Measurements from ENCODE around the gene C6orf120. TPM values are rescaled to one million over a fixed set of nuclear protein-coding genes. Genes with fewer than 3 reads are reported as not detected.

Gene C6orf120
- total RNA-seq, 2 experiments from 2014 or later, result 14.7 to 15.6 TPM

DNA sequence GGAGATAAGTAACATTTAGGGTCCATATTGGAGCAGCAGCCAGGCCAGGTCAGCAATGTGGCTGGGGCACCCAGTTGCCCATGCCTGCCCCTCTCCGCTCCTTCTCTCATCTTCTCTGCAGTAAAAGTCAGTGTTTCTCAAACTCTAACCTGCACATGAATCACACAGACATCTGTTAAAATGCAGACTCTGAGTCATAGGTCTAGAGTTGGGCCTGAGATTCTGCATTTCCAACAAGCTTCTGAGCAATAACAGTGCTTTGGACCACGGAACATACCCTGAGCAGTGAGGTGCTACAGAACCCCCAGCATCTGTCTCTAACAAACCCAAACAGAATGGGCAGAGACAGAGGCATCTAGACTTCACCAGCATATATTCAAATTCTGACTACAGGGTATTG lies 12.3 kb downstream of the C6orf120 start:
- ATAC-seq (peak; percentile 89), DNase-seq (no peak)
- H3K9me3 Mint-ChIP-seq (ENCODE audit: low read depth), result no peaks in the 10 kb centered on the region
- peaks cover 27% of the 10 kb centered on the region for H3K4me1 Mint-ChIP-seq
- CTCF ChIA-PET, result interaction anchor here (1.0 to 1.5 kb wide), 2 partner anchors 8 to 37 kb away, joined by 3 to 4 read pairs; partner anchors contain the start of genes DYNLT2 and ERMARD
- no peaks in the 10 kb centered on the region for H3K27me3 Mint-ChIP-seq
- intact Hi-C loops (cut with DNase I, micrococcal nuclease), result loop anchor here in 1 of 2 experiments (1.0 kb wide), 1 partner anchor 8 kb away; no protein-coding TSS in a partner anchor
- H3K36me3 Mint-ChIP-seq (ENCODE audit: low read depth), result peaks cover 48% of the 10 kb centered on the region
- H3K27ac Mint-ChIP-seq, result peak overlapping the region; percentile 51
- POLR2A ChIA-PET, result interaction anchor here (0.8 kb wide), 1 partner anchor 37 kb away, joined by 3 read pairs; the partner anchor contains the start of genes DYNLT2 and ERMARD
- no peak overlapping the region for H3K4me3 Mint-ChIP-seq

DNA sequence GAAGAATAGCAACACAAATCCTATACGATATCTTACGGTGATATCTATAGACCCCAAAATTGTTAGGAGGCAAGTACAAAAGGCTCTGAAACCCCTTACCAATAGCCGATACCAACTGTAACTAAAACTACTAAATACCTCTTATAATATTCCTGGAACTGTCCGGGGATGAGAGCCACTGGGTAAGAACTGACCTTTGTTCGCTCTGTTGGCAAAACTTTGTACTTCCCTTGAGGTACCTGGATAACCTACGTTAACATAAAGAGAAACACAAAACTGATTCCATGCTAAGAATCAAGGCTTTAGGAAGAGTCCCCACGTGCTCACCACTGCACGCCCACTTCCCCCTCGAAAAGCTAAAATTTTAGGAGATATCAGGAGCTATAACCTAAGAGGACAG lies 12.7 kb downstream of the C6orf120 start:
- ChIA-PET CTCF (interaction anchor here (1.0 to 1.5 kb wide), 2 partner anchors 8 to 37 kb away, joined by 3 to 4 read pairs; partner anchors contain the start of genes DYNLT2 and ERMARD), POLR2A (interaction anchor here (0.8 kb wide), 1 partner anchor 37 kb away, joined by 3 read pairs; the partner anchor contains the start of genes DYNLT2 and ERMARD)
- peaks cover 51% of the 10 kb centered on the region for H3K36me3 Mint-ChIP-seq (ENCODE audit: low read depth)
- no peak for ATAC-seq
- no peaks in the 10 kb centered on the region for H3K27me3 Mint-ChIP-seq
- intact Hi-C loops (cut with DNase I, micrococcal nuclease), result loop anchor here in 1 of 2 experiments (1.0 kb wide), 1 partner anchor 8 kb away; no protein-coding TSS in a partner anchor
- H3K4me1 Mint-ChIP-seq, result peaks cover 27% of the 10 kb centered on the region
- H3K27ac Mint-ChIP-seq, result peak overlapping the region; percentile 51
- no peak for DNase-seq
- no peak overlapping the region for H3K4me3 Mint-ChIP-seq
- H3K9me3 Mint-ChIP-seq (ENCODE audit: low read depth), result no peaks in the 10 kb centered on the region

DNA sequence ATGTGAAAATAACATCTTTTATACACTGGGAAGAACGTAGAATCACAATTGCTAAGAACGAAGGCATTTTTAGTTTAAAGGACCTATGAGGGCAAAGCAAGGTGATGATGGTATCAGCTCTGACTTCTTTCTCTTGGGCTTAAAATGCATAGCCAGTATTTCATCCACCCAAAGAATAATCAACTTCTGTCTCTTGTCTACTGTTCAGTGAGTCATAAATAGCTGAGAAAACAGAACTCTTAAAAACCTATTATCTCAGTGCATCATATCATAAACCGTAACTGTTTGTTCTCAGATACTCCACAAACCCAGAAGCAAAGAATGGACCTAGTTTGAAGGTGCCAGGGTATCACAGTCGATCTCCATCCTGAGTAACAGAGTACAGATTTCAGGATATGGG lies 17.2 kb downstream of the C6orf120 start:
- peak overlapping the region; percentile 58 for H3K27ac Mint-ChIP-seq
- POLR2A ChIA-PET, result no interaction called here
- DNase-seq (no peak), ATAC-seq (no peak)
- H3K27me3 Mint-ChIP-seq, result no peaks in the 10 kb centered on the region
- H3K4me3 Mint-ChIP-seq, result no peak overlapping the region
- CTCF ChIA-PET, result interaction anchor here (1.0 to 8.6 kb wide), 3 partner anchors 9 to 33 kb away, joined by 3 to 60 read pairs (median 45); partner anchors contain the start of genes C6orf120 and WDR27
- no peaks in the 10 kb centered on the region for H3K9me3 Mint-ChIP-seq (ENCODE audit: low read depth)
- peaks cover 36% of the 10 kb centered on the region for H3K4me1 Mint-ChIP-seq
- intact Hi-C loops (cut with DNase I, micrococcal nuclease), result no loop called here
- H3K36me3 Mint-ChIP-seq (ENCODE audit: low read depth), result peaks cover 45% of the 10 kb centered on the region

DNA sequence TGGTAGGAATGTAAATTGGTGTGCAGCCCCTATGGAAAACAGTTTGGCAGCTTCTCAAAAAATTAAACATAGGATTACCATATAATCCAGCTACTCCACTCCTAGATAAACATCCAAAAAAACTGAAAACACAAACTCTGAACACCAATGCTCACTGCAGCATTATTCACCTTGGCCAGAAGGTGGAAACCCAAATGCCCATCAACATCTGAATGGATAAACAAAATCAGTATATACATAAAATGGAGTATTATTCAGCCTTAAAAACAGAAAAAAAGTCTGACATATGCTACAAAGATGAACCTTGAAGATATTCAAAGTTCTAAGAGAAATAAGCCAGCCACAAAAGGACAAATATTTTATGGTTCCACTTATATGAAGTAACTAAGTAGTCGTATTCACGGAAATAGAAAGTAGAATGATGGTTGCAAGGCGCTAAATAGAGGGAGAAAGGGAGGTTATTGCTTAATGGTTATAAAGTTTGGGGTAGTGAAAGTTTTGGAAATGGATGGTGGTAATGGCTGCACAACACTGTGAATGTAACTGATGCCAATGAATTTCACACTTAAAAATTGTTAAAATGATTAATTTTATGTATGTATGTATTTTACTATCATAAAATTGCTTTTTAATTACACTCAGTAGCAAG lies 18.4 kb downstream of the C6orf120 start:
- CTCF ChIA-PET, result interaction anchor here (0.6 to 8.6 kb wide), 3 partner anchors 10 to 229 kb away, joined by 3 to 60 read pairs (median 45); partner anchors contain the start of genes C6orf120 and WDR27
- H3K4me1 Mint-ChIP-seq, result peaks cover 30% of the 10 kb centered on the region
- DNase-seq (no peak), ATAC-seq (no peak)
- no peaks in the 10 kb centered on the region for H3K27me3 Mint-ChIP-seq
- peaks cover 37% of the 10 kb centered on the region for H3K36me3 Mint-ChIP-seq (ENCODE audit: low read depth)
- intact Hi-C loops (cut with DNase I, micrococcal nuclease), result loop anchor here in 1 of 2 experiments (5.0 to 10.0 kb wide), 2 partner anchors 587 to 1896 kb away; partner anchors contain the start of genes AFDN and FAM120B
- H3K9me3 Mint-ChIP-seq (ENCODE audit: low read depth), result no peaks in the 10 kb centered on the region
- peak overlapping the region; percentile 64 for H3K27ac Mint-ChIP-seq
- POLR2A ChIA-PET, result no interaction called here
- no peak overlapping the region for H3K4me3 Mint-ChIP-seq

DNA sequence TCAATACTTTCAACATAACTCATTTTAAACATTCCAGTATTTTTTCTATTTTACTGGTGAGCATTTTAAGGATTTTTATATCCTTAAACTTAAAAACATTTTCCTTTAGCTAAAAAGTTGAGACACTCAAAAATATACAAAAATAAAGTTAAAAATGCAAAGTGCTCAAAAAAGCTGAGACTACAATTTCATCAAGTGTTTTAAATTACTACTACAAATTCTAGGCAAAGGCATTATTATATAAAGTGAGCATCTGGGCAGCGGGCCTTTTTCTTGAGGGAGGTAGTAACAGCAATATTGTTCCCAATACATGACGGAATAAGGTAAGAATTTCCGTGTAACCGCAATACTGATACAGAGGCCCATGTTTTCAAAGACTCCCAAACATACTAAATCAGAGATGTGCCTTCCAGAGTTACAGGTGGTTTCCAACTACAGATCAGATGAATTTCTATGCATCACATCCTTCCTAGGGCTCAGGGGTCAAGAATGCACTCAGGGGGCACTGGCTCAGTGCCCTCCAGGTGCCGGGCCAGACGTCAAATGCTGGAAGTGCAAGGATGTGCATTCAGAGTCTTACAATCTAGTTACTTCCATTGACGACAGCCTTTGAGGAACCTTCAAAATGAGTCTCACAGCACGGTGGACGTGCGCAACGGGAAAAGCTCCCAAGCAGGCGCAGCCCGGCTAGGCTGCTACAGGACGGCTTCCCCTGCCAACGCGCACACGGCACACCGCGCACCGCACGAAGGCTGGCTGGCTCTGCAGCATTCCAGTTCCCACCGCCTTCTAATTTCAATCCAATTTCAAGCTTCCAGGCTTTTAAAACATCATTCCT lies 20.7 kb downstream of the C6orf120 start:
- Mint-ChIP-seq H3K4me1 (peaks cover 39% of the 10 kb centered on the region), H3K27me3 (no peaks in the 10 kb centered on the region), H3K9me3 (ENCODE audit: low read depth) (no peaks in the 10 kb centered on the region), H3K27ac (peak overlapping the region; percentile 99), H3K4me3 (peak overlapping the region; percentile 88), H3K36me3 (ENCODE audit: low read depth) (peaks cover 26% of the 10 kb centered on the region)
- ChIA-PET CTCF (interaction anchor here (0.9 to 8.6 kb wide), 6 partner anchors 8 to 71 kb away, joined by 3 to 60 read pairs (median 4); partner anchors contain the start of genes C6orf120 and WDR27), POLR2A (interaction anchor here (0.6 to 1.0 kb wide), 2 partner anchors 13 to 17 kb away, joined by 3 to 5 read pairs; no protein-coding TSS in a partner anchor)
- intact Hi-C loops (cut with DNase I, micrococcal nuclease), result loop anchor here (1.0 to 10.0 kb wide), 6 partner anchors 8 to 1898 kb away; partner anchors contain the start of genes AFDN (in 1 of the 2), C6orf120 (in 1 of the 2), DYNLT2 (in 1 of the 2) and ERMARD (in 1 of the 2)
- DNase-seq, result peak; percentile 75
- peak; percentile 51 for ATAC-seq

DNA sequence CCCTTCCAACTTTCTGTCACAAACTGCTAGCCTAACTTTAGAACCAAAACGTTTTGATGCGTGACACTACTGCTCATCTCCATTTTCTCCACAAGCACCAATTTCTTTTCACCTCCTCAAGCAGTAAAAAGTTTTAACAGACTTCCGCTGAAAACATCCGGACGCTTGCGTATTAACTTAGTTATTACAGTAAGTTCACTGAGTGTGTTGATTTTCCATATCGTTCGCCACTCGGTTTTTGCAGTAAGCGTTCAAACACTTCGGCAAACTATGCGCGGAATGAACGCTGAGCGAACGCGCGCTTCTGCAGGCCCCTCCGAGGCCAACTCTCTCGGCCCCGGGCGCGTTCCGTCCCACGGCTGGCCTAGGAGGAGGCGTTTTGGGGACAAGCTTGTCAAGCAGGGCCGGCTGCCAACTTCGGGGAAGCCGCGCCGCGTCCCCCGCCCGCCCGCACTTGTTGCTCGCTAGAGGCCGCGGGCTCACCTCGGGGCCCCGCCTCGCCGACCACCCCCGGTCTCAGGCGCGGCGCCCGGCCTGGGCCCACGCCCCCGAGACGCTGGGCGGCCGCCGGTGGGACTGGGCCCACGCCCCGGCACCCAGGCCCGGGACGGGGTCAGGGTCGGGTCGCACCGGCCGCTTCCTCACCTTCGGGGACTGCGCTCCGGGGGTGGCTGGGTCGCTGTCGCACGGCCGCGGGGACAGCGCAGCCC lies 21.4 kb downstream of the C6orf120 start:
- DNase-seq, result peak; percentile 80
- ChIA-PET CTCF (interaction anchor here (0.9 to 8.6 kb wide), 5 partner anchors 9 to 72 kb away, joined by 3 to 60 read pairs (median 3); partner anchors contain the start of genes C6orf120 and WDR27), POLR2A (no interaction called here)
- ATAC-seq, result peak; percentile 33
- Mint-ChIP-seq H3K4me3 (peak overlapping the region; percentile 88), H3K36me3 (ENCODE audit: low read depth) (peaks cover 25% of the 10 kb centered on the region), H3K27me3 (no peaks in the 10 kb centered on the region), H3K27ac (peak overlapping the region; percentile 99), H3K4me1 (peaks cover 43% of the 10 kb centered on the region), H3K9me3 (ENCODE audit: low read depth) (no peaks in the 10 kb centered on the region)
- intact Hi-C loops (cut with DNase I, micrococcal nuclease), result loop anchor here (1.0 to 10.0 kb wide), 4 partner anchors 28 to 1899 kb away; partner anchors contain the start of genes AFDN (in 1 of the 2), DYNLT2 (in 1 of the 2), ERMARD (in 1 of the 2) and FAM120B (in 1 of the 2)

DNA sequence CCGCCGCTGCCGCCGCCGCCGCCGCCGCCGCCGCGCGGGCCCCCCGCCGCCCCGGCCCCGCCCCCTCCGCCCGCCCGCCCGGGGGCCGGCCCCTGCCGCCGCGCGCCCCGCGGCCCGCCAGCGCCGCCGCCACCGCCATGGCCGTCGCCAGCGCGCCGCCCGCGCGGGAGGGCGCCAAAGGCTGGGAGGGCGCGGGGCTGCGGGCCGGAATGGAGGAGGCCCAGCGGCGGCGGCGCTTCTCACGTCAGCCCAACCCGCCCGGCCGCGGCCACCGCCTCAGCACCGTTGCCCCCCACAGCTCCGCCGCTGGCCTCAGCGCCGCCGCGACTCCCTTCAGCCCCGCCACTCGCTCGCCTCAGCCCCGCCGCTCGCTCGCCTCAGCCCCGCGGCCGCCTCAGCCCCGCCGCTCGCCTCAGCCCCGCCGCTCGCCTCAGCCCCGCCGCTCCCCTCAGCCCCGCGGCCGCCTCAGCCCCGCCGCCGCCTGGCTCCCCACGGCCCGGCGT lies 22.1 kb downstream of the C6orf120 start:
- ChIA-PET CTCF (interaction anchor here (0.9 kb wide), 1 partner anchor 16 kb away, joined by 3 read pairs; no protein-coding TSS in a partner anchor), POLR2A (interaction anchor here (0.9 to 1.2 kb wide), 3 partner anchors 19 to 28 kb away, joined by 3 to 4 read pairs (median 3); no protein-coding TSS in a partner anchor)
- Mint-ChIP-seq H3K9me3 (ENCODE audit: low read depth) (no peaks in the 10 kb centered on the region), H3K4me3 (peak overlapping the region; percentile 82), H3K27me3 (no peaks in the 10 kb centered on the region), H3K4me1 (peaks cover 41% of the 10 kb centered on the region), H3K36me3 (ENCODE audit: low read depth) (peaks cover 22% of the 10 kb centered on the region), H3K27ac (no peak overlapping the region)
- peak; percentile 59 for DNase-seq
- intact Hi-C loops (cut with DNase I, micrococcal nuclease), result loop anchor here (1.0 to 10.0 kb wide), 5 partner anchors 22 to 1899 kb away; partner anchors contain the start of genes DYNLT2 (in 2 of the 2), ERMARD (in 2 of the 2), AFDN (in 1 of the 2) and C6orf120 (in 1 of the 2)
- ATAC-seq, result peak; percentile 31

DNA sequence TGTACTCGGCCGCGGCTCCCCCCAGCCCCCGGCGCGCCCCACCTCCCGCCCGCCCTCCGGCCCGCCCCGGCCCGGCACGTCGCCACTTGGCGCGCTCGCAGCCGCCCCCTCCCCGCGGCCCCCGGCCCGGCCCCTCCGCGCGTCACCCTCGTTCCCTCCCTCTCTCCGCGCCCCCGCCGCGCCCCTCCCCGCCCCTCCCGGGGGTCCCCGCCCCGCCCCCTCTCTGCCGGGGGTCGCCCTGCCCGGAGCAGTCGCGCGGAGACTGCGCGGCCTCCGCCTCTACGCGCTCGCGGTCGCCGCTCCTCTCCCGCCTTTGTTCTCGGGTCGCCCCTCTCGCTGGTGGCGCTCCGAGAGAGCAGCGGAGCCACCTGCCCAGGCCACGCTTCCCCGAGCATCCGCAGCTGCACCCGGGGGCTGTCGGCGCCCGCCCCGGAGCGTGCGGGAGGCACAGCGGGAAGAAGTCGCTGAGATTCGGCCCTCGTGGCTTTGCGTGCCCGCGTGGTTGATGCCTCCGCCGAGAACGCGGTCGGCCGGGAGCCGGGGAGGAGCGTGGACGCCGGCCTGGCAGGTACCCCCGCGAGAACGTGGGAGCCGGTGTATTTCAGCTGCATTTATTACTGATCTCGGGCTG lies 22.7 kb downstream of the C6orf120 start, which contains the start of gene PHF10:
Gene PHF10, minus strand, starts transcription at position 7 of the 631 bp plus-strand sequence. CDS start 569 bp downstream, outside the sequence.
- H3K9me3 Mint-ChIP-seq (ENCODE audit: low read depth), result no peaks in the 10 kb centered on the region
- CTCF ChIA-PET, result interaction anchor here (1.8 kb wide), 1 partner anchor 25 kb away, joined by 4 read pairs; no protein-coding TSS in a partner anchor
- POLR2A ChIA-PET, result interaction anchor here (0.9 to 1.6 kb wide), 4 partner anchors 20 to 27 kb away, joined by 3 to 6 read pairs (median 4); partner anchors contain the start of genes C6orf120 and WDR27
- H3K36me3 Mint-ChIP-seq (ENCODE audit: low read depth), result peaks cover 17% of the 10 kb centered on the region
- H3K27ac Mint-ChIP-seq, result peak within 1 kb of the TSS; percentile 99
- peak; percentile 45 for ATAC-seq
- intact Hi-C loops (cut with DNase I, micrococcal nuclease), result loop anchor here in 1 of 2 experiments (1.0 to 10.0 kb wide), 5 partner anchors 22 to 1900 kb away; partner anchors contain the start of genes AFDN, C6orf120, DYNLT2 and ERMARD
- H3K4me3 Mint-ChIP-seq, result peak within 1 kb of the TSS; percentile 88
- peak; percentile 81 for DNase-seq
- no peaks in the 10 kb centered on the region for H3K27me3 Mint-ChIP-seq
- H3K4me1 Mint-ChIP-seq, result peaks cover 35% of the 10 kb centered on the region
